K562 (cell line): Measurements from ENCODE around the gene PSMD4. TPM values are rescaled to one million over a fixed set of nuclear protein-coding genes. Genes with fewer than 3 reads are reported as not detected.
A peak's percentile ranks its signal among the peaks of the same experiment; 100 is the strongest.

Source experiments
- CUX1 ChIP-seq: fragments of 200-800 bp; sonication (Bioruptor generic); IDR thresholded peaks from 2 replicates; pipeline ENCODE4 v1.6.1; 2016; ENCODE audit warnings: missing genetic modification characterization, missing compliant biosample characterization
- ETV1 ChIP-seq: fragments of 450-650 bp; conservative IDR thresholded peaks from 2 replicates; pipeline ENCODE4 v1.6.1; 2016; ENCODE audit warnings: missing genetic modification characterization, control low read depth, low read depth, missing compliant biosample characterization
- FOXK2 ChIP-seq, 2 experiments: fragments of 450-650 bp; IDR thresholded peaks in 1 of 2; conservative IDR thresholded peaks in 1 of 2; 2 replicates each; pipeline ENCODE4 v1.6.1; 2016; ENCODE audit warnings: low read depth in 2 of 2, mild to moderate bottlenecking in 1 of 2
- JUN ChIP-seq, 2 experiments: sonication (generic) in 1 of 2; formaldehyde crosslinking in 1 of 2; IDR thresholded peaks; 2 replicates each; pipeline versions ENCODE4 v1.6.1 to v1.8.0; 2012 to 2022; ENCODE audit warnings: borderline replicate concordance in 2 of 2, mild to moderate bottlenecking in 2 of 2, improper control_type of control experiment in 1 of 2, low read depth in 1 of 2, low read length in 1 of 2, missing genetic modification reagents in 1 of 2
- MCM2 ChIP-seq: fragments of 450-650 bp; IDR thresholded peaks from 2 replicates; pipeline ENCODE4 v1.6.1; 2017; ENCODE audit warnings: low read depth, mild to moderate bottlenecking
- NFRKB ChIP-seq: fragments of 450-650 bp; IDR thresholded peaks from 2 replicates; pipeline ENCODE4 v1.6.1; 2016; ENCODE audit warnings: low read depth
- PML ChIP-seq: IDR thresholded peaks from 2 replicates; pipeline ENCODE4 v1.6.1; 2012; ENCODE audit warnings: low read length, inconsistent platforms
- SLC30A9 ChIP-seq: fragments of 250-450 bp; sonication (Bioruptor Pico); IDR thresholded peaks from 2 replicates; pipeline ENCODE4 v1.8.0; 2022; ENCODE audit warnings: mild to moderate bottlenecking, moderate library complexity
- TAF1 ChIP-seq: IDR thresholded peaks from 2 replicates; pipeline ENCODE4 v1.6.1; 2011; ENCODE audit warnings: mild to moderate bottlenecking, low read length, moderate library complexity; ENCODE audit not compliant: insufficient read depth, control insufficient read depth, severe bottlenecking; ENCODE audit errors: extremely low read depth
- TAF9B ChIP-seq: fragments of 450-650 bp; IDR thresholded peaks from 2 replicates; pipeline ENCODE4 v1.6.1; 2018; ENCODE audit warnings: mild to moderate bottlenecking; ENCODE audit not compliant: partially characterized antibody
- TBL1XR1 ChIP-seq, 2 experiments: IDR thresholded peaks; 2 replicates each; pipeline ENCODE4 v1.6.1; 2012; ENCODE audit warnings: improper control_type of control experiment in 2 of 2, low read length in 2 of 2, mild to moderate bottlenecking in 1 of 2
- TBP ChIP-seq: optimal IDR thresholded peaks from 2 replicates; pipeline ENCODE3; 2011; ENCODE audit warnings: low read depth, low read length, improper control_type of control experiment
- TCFL5 ChIP-seq: fragments of 250-450 bp; sonication (Bioruptor Pico); conservative IDR thresholded peaks from 2 replicates; pipeline ENCODE4 v1.6.1; 2021; ENCODE audit warnings: mild to moderate bottlenecking, moderate library complexity, matching md5 sums
- UBTF ChIP-seq, 2 experiments: IDR thresholded peaks; 2 replicates each; pipeline ENCODE4 v1.6.1; 2012; ENCODE audit warnings: improper control_type of control experiment in 2 of 2, low read depth in 2 of 2, low read length in 2 of 2, borderline replicate concordance in 1 of 2
- XRCC5 ChIP-seq: fragments of 200-400 bp; formaldehyde crosslinking; IDR thresholded peaks from 2 replicates; pipeline ENCODE4 v1.6.1; 2017; ENCODE audit warnings: low read depth, mild to moderate bottlenecking, low read length
- ZBTB43 ChIP-seq: sonication (generic); formaldehyde crosslinking; IDR thresholded peaks from 2 replicates; pipeline ENCODE4 v1.8.0; 2023; ENCODE audit warnings: mild to moderate bottlenecking, missing genetic modification reagents
- ZNF143 ChIP-seq: sonication (generic); formaldehyde crosslinking; IDR thresholded peaks from 2 replicates; pipeline ENCODE4 v1.9.0; 2022; ENCODE audit warnings: mild to moderate bottlenecking, missing genetic modification reagents
- ZNF316 ChIP-seq: fragments of 450-650 bp; IDR thresholded peaks from 2 replicates; pipeline ENCODE4 v1.6.1; 2016
- ZNF717 ChIP-seq: fragments of 250-450 bp; sonication (Bioruptor Pico); IDR thresholded peaks from 2 replicates; pipeline ENCODE4 v1.5.0; 2021
- polyA plus RNA-seq, 8 experiments: library from polyadenylated mRNA; depleted of rRNA in 4 of 8; stranded (reverse) in 5 of 8; unstranded in 3 of 8; fragments of >200 nt; fragmentation: Nextera tagmentation in 2 of 8; fragmentation: Illumina TruSeq in 1 of 8; extraction: Ambion mirVana in 2 of 8; extraction: Trizol in 1 of 8; gene quantifications; 2 replicates each; pipeline versions ENCODE4 v1.2.1 to v1.2.3, GENCODE V29; 2011 to 2014; ENCODE audit warnings: inconsistent platforms in 1 of 8, missing spikeins in 1 of 8
- total RNA-seq, 7 experiments: library from RNA; depleted of rRNA in 6 of 7; stranded (reverse); fragments of >200 nt in 6 of 7; fragmentation: Illumina TruSeq in 2 of 7; extraction: Trizol in 2 of 7; gene quantifications; 2 replicates each; pipeline versions ENCODE4 v1.2.1 to v1.2.3, GENCODE V29; 2011 to 2021; ENCODE audit warnings: low replicate concordance in 1 of 7

Gene PSMD4
- total and polyA plus RNA-seq, 9 of the 15 experiments (the other 6 are each of a cell fraction or from before 2014, with no cell fraction given): 194 to 353 (median 295) TPM

GRCh38 chr1:151311589-151312331 is 57.2 kb downstream of the PSMD4 start (continued):
- TF ChIP-seq TAF1 (peak; percentile 30), FOXK2 (conservative IDR thresholded peaks at IDR 0.05 in 1 of 2, IDR thresholded peaks at IDR 0.05 in 1 of 2; ENCODE audit: low read depth in 2 of 2) (peak; percentile 65 to 69; a peak in 2 of 4 replicates), ZBTB43 (CRISPR knock-in tag) (no peak), TCFL5 (no peak), NFRKB (peak; percentile 91), ETV1 (tag) (peak; percentile 84), PML (peak; percentile 21; the same call in 1 of the 2 replicates), ZNF717 (CRISPR knock-in tag) (no peak), SLC30A9 (CRISPR knock-in tag) (no peak), UBTF (IDR thresholded peaks at IDR 0.05; ENCODE audit: borderline replicate concordance in 1 of 2, low read depth in 2 of 2, low read length in 2 of 2) (peak in 1 of 2 experiments; percentile 93; a peak in 2 of 4 replicates), ZNF143 (CRISPR knock-in tag) (no peak), ZNF316 (peak; percentile 76), TAF9B (peak; percentile 100), TBL1XR1 (IDR thresholded peaks at IDR 0.05; ENCODE audit: low read length in 2 of 2) (peak; percentile 22 to 94; a peak in 2 of 4 replicates), JUN (IDR thresholded peaks at IDR 0.05; ENCODE audit: borderline replicate concordance, low read depth, low read length) (peak; percentile 100), JUN (CRISPR knock-in tag; IDR thresholded peaks at IDR 0.05; ENCODE audit: borderline replicate concordance) (peak; percentile 99; the same call in 1 of the 2 replicates), TBP (peak; percentile 47), CUX1 (no peak; the same call in 1 of the 2 replicates), MCM2 (no peak), XRCC5 (no peak)
